Mucosa of stomach (tissue), 1 donor: ENCODE results near the gene PRPF4.

ENCODE experiments used
- H3K27me3 ChIP-seq: one replicate; pipeline ENCODE4 v1.7.0; 2013; ENCODE audit warnings: mild to moderate bottlenecking, low read length; ENCODE audit not compliant: control insufficient read depth, insufficient read depth
- H3K36me3 ChIP-seq: one replicate; pipeline ENCODE4 v1.7.0; 2013; ENCODE audit warnings: low read length; ENCODE audit not compliant: control insufficient read depth, insufficient read depth
- H3K4me1 ChIP-seq: one replicate; pipeline ENCODE4 v1.7.0; 2013; ENCODE audit warnings: mild to moderate bottlenecking, low read length; ENCODE audit not compliant: control insufficient read depth, insufficient read depth
- H3K4me3 ChIP-seq: one replicate; pipeline ENCODE4 v1.7.0; 2013; ENCODE audit warnings: low read length
- H3K9ac ChIP-seq: one replicate; pipeline ENCODE4 v1.7.0; 2013; ENCODE audit warnings: mild to moderate bottlenecking, low read length, moderate library complexity
- H3K9me3 ChIP-seq: one replicate; pipeline ENCODE4 v1.7.0; 2013; ENCODE audit warnings: mild to moderate bottlenecking, low read length, moderate library complexity; ENCODE audit not compliant: control insufficient read depth
- donor health status: Pancreatic carcinoma.

The PRPF4 gene

DNA sequence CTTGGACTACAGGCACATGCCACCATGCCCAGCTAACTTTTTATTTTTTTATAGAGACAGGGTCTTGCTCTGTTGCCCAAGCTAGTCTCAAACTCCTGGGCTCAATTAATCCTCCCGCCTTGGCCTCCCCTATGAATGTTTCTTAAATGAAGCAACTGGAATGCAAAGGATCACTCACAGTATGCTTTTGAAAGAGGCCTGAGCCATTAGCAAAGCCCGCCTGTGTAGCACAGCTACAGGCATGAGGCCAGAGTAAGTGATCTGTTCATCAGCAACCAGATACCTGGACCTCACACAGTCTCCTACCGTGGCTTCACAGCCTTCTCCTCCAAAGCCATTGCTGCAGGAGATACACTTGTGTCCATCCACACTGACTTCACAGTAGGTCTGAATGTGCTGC lies 44.6 kb downstream of the PRPF4 start:
- Histone ChIP-seq H3K4me3 (no peak overlapping the region), H3K9me3 (no peaks in the 10 kb centered on the region), H3K36me3 (no peaks in the 10 kb centered on the region), H3K27me3 (no peaks in the 10 kb centered on the region), H3K4me1 (no peaks in the 10 kb centered on the region), H3K9ac (no peak overlapping the region)

- Histone ChIP-seq H3K9me3 (no peaks in the 10 kb centered on the region), H3K4me1 (no peaks in the 10 kb centered on the region), H3K36me3 (no peaks in the 10 kb centered on the region), H3K9ac (no peak overlapping the region), H3K27me3 (no peaks in the 10 kb centered on the region), H3K4me3 (no peak overlapping the region)
Observed at GRCh38 chr9:113322671-113323070, 47.2 kb downstream of the PRPF4 start.

DNA sequence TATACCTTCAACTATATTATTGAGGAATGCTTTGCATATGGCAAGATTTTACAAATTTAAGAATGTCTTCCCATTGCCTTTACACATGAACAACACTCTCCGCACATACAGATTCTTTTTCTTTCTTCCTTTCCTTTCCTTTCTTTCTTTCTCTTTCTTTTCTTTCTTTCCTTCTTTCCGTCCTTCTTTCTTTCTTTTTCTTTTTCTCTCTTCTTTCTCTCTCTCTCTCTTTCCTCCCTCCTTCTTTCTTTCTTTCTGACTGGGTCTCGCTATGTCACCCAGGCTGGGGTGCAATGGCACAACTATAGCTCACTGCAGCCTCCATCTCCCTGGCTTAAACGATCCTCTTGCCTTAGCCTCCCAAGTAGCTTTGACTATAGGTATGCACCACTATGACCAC lies 50.8 kb downstream of the PRPF4 start:
- no peak overlapping the region for H3K4me3 ChIP-seq
- H3K36me3 ChIP-seq = no peaks in the 10 kb centered on the region
- no peak overlapping the region for H3K9ac ChIP-seq
- H3K9me3 ChIP-seq = no peaks in the 10 kb centered on the region
- no peaks in the 10 kb centered on the region for H3K27me3 ChIP-seq
- no peaks in the 10 kb centered on the region for H3K4me1 ChIP-seq

DNA sequence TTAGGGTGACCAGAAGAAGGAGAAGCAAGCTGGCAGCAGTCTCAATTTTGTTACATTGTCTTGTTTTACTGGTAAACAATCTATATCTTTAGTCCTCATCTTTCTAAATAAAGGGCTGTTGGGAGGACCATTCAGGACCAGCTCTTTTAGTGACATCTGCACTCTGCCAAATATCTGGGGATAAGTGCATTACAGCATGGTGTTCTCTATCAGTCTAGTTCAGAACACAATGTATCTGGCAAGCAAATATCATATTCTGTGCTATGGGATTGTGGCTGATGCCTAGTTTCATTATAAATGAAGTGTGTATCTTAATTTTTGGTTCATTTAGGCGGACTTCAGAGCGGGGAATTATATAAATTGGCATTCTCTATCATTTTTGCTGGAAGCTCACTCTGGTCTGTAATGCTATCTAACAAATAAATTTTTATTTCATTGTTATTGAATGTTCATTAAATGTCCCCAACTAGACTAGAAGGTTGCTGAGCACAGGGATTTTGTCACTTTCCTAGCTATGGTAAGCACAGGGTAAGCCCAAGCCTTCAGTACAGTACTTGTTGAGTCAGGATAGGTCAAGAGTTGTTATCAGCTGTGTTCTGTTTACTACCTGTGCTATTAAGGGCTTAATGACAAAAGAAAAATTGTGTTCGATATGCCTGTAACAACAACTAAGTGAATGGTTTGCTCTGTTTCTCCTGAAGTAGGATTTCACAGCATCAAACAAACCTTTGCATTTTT lies 52.8 kb downstream of the PRPF4 start:
- Histone ChIP-seq H3K9ac (no peak overlapping the region), H3K36me3 (no peaks in the 10 kb centered on the region), H3K4me1 (no peaks in the 10 kb centered on the region), H3K27me3 (no peaks in the 10 kb centered on the region), H3K4me3 (no peak overlapping the region), H3K9me3 (no peaks in the 10 kb centered on the region)

DNA sequence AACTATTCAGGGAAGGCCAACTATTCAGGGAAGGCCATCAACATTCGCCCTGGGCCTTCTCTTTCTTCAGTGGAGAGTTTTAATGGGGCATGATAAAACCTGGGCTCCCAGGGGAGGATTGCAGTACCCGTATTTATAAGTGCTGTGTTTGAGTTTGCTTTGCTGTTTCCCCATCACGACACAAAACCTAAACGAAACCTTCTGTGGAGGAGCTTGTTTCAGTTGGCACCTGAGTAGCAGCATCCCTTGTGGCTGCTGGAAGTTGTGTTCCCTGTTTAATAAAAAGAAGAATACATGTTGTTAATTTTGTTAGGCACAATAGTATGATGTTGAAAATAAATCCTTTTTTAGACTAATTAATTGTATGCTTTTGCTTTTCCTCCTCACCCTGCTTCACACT lies 56.3 kb downstream of the PRPF4 start:
- no peaks in the 10 kb centered on the region for H3K9me3 ChIP-seq
- H3K4me3 ChIP-seq = no peak overlapping the region
- H3K4me1 ChIP-seq = no peaks in the 10 kb centered on the region
- H3K27me3 ChIP-seq = no peaks in the 10 kb centered on the region
- H3K9ac ChIP-seq = no peak overlapping the region
- H3K36me3 ChIP-seq = no peaks in the 10 kb centered on the region

GRCh38 chr9:113337714-113338113 lies 62.3 kb downstream of the PRPF4 start:
- Histone ChIP-seq H3K4me1 (peaks cover 7% of the 10 kb centered on the region), H3K4me3 (no peak overlapping the region), H3K9ac (no peak overlapping the region), H3K27me3 (no peaks in the 10 kb centered on the region), H3K36me3 (no peaks in the 10 kb centered on the region), H3K9me3 (no peaks in the 10 kb centered on the region)

DNA sequence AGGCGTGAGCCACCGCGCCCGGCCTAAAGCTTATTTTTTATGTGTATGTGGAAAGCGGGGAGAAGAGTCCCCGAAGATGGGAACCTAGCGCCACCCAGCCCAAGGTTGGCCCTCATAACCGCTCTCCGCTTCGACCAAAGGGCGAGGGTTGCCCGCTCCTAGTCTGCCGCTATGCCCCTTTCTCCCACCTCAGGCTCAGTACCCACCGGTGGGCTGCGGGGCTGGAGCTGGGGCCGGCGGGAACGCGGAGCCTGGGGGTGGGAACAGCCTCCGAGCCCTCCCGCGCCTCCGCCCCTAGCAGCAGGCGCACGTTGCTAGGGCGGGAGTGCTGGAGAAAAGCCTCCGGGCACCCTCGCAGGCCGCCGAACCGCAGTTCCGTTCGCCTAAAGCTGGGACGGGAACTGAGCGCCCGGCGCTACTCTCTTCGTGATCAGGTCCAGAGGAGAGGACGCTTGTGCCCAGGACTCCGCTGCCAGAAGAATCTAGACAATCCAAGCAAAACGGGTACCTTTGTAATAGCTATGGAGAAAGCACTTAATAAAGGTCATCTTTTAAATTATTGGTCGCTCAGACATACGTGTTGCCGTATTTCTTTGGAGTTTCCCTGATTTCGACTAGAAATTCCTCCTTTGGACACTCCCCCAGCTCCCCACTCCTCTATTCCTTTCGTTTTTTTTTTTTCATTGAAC lies 64.7 kb downstream of the PRPF4 start, which contains the start of gene WDR31:
TSS of gene WDR31 (minus strand) at position 265 of the 689 bp plus-strand sequence. CDS start 8,253 bp downstream, outside the sequence.
- Histone ChIP-seq H3K4me3 (peak within 1 kb of the TSS; percentile 61), H3K9ac (peak within 1 kb of the TSS; percentile 65), H3K36me3 (no peaks in the 10 kb centered on the region)

GRCh38 chr9:113341712-113342410 lies 66.4 kb downstream of the PRPF4 start:
- Histone ChIP-seq H3K27me3 (no peaks in the 10 kb centered on the region), H3K9ac (no peak overlapping the region), H3K36me3 (no peaks in the 10 kb centered on the region), H3K4me1 (peaks cover 7% of the 10 kb centered on the region), H3K9me3 (no peaks in the 10 kb centered on the region), H3K4me3 (no peak overlapping the region)

More for the DNA sequence above, 64.7 kb downstream of the PRPF4 start, which contains the start of gene WDR31:
- Histone ChIP-seq H3K9me3 (no peaks in the 10 kb centered on the region), H3K4me1 (peaks cover 7% of the 10 kb centered on the region), H3K27me3 (no peaks in the 10 kb centered on the region)
